Hematopoietic multipotent progenitor cell treated with erythropoietin and hydrocortisone succinate and interleukin-3 and kit ligand, for 8 days (in vitro differentiated cells): Measurements from ENCODE around the gene ASAP3.

ENCODE experiments used
- DNase-seq: peaks from one replicate; pipeline ENCODE4 v3.0.0-alpha.2; 2015

The ASAP3 gene

GRCh38 chr1:23448846-23449245, 35.1 kb downstream of the ASAP3 start:
- DNase-seq: no peak

- DNase-seq: no peak
Measured at GRCh38 chr1:23446661-23447310, 37.2 kb downstream of the ASAP3 start.

- no peak for DNase-seq
Measured at GRCh38 chr1:23444596-23445390, 39.2 kb downstream of the ASAP3 start.

GRCh38 chr1:23444104-23444533, 39.9 kb downstream of the ASAP3 start:
- no peak for DNase-seq

GRCh38 chr1:23442751-23443150, 41.2 kb downstream of the ASAP3 start:
- no peak for DNase-seq

GRCh38 chr1:23441446-23442148, 42.4 kb downstream of the ASAP3 start:
- DNase-seq: no peak

- DNase-seq: no peak
Measured at GRCh38 chr1:23438545-23438944, 45.4 kb downstream of the ASAP3 start.

- no peak for DNase-seq
Measured at GRCh38 chr1:23437355-23437664, 46.7 kb downstream of the ASAP3 start.

- peak; percentile 25 for DNase-seq
Measured at GRCh38 chr1:23436520-23437354, 47.2 kb downstream of the ASAP3 start.

- DNase-seq: no peak
Measured at GRCh38 chr1:23434260-23434775, 49.7 kb downstream of the ASAP3 start.

GRCh38 chr1:23433122-23433521, 50.9 kb downstream of the ASAP3 start:
- no peak for DNase-seq

GRCh38 chr1:23431431-23431830, 52.5 kb downstream of the ASAP3 start:
- no peak for DNase-seq

- no peak for DNase-seq
Measured at GRCh38 chr1:23430803-23431202, 53.2 kb downstream of the ASAP3 start.

- DNase-seq: no peak
Measured at GRCh38 chr1:23428136-23428905, 55.7 kb downstream of the ASAP3 start.

- DNase-seq: no peak
Measured at GRCh38 chr1:23427550-23427949, 56.4 kb downstream of the ASAP3 start.

GRCh38 chr1:23426828-23427227, 57.2 kb downstream of the ASAP3 start:
- no peak for DNase-seq

- no peak for DNase-seq
Measured at GRCh38 chr1:23425193-23425494, 58.8 kb downstream of the ASAP3 start.

- no peak for DNase-seq
Measured at GRCh38 chr1:23424293-23425192, 59.4 kb downstream of the ASAP3 start, which contains the start of gene TCEA3. TSS of gene TCEA3 (minus strand) at chr1:23424748. CDS start at chr1:23424633, 115 bp downstream.

GRCh38 chr1:23423415-23424292, 60.3 kb downstream of the ASAP3 start:
- no peak for DNase-seq

- no peak for DNase-seq
Measured at GRCh38 chr1:23422941-23423340, 61.0 kb downstream of the ASAP3 start.
